PC-3 (cell line): ENCODE measurements around the gene A3GALT2. TPM values are rescaled to one million over a fixed set of nuclear protein-coding genes. Genes with fewer than 3 reads are reported as not detected.

ENCODE experiments used
- ATAC-seq: fragments of 200-7000 bp; cut with Tn5 transposase; 2 replicates; pipeline ENCODE4 v1.9.1; 2020; ENCODE audit warnings: mild to moderate bottlenecking, moderate library complexity
- BruUV-seq: library from RNA; stranded (reverse); fragments of 400-500 nt; replicated peaks from 2 replicates; lab custom pipeline; 2021; lab: Mats Ljungman, UMichigan
- CTCF ChIA-PET: fragments of 300-600 bp; sonication (Branson Sonifier 250); formaldehyde crosslinking; loops from one replicate; lab custom pipeline; 2022; ENCODE audit warnings: antibody characterized with exemption; lab: Charles Lee
- POLR2A ChIA-PET: fragments of 300-600 bp; sonication (Branson Sonifier 250); formaldehyde crosslinking; loops from one replicate; lab custom pipeline; 2022; ENCODE audit warnings: antibody characterized with exemption; ENCODE audit not compliant: unreplicated experiment; lab: Charles Lee
- DNase-seq: peaks from one replicate; pipeline ENCODE4 v3.0.0-alpha.2; 2015
- H2AFZ ChIP-seq: fragments of 300-600 bp; sonication (generic); 2 replicates; pipeline ENCODE4 v1.6.0; 2016; ENCODE audit warnings: antibody characterized with exemption, low read length
- H3F3A ChIP-seq: fragments of 300-600 bp; sonication (generic); one replicate; pipeline ENCODE4 v1.6.0; 2017; ENCODE audit warnings: antibody characterized with exemption, low read length, control low read depth, mild to moderate bottlenecking; ENCODE audit not compliant: unreplicated experiment
- H3K27ac ChIP-seq: fragments of 300-600 bp; sonication (generic); 2 replicates; pipeline ENCODE4 v1.5.1; 2016; ENCODE audit warnings: mild to moderate bottlenecking, low read length
- H3K27me3 ChIP-seq: fragments of 300-600 bp; sonication (generic); 2 replicates; pipeline ENCODE4 v1.6.1; 2016; ENCODE audit warnings: low read length, mixed read lengths
- H3K36me3 ChIP-seq: fragments of 300-600 bp; sonication (generic); 2 replicates; pipeline ENCODE4 v1.6.1; 2016; ENCODE audit warnings: low read depth, mixed run types, low read length, mixed read lengths
- H3K4me1 ChIP-seq: fragments of 300-600 bp; sonication (generic); 2 replicates; pipeline ENCODE4 v1.5.1; 2016; ENCODE audit warnings: low read length; ENCODE audit not compliant: insufficient read depth
- H3K4me2 ChIP-seq: fragments of 300-600 bp; sonication (generic); 2 replicates; pipeline ENCODE4 v1.6.0; 2016; ENCODE audit warnings: low read length
- H3K4me3 ChIP-seq: fragments of 300-600 bp; sonication (generic); 2 replicates; pipeline ENCODE4 v1.5.1; 2016; ENCODE audit warnings: mild to moderate bottlenecking, low read length, mixed read lengths
- H3K79me2 ChIP-seq: fragments of 300-600 bp; sonication (generic); 2 replicates; pipeline ENCODE4 v1.6.1; 2017; ENCODE audit warnings: low read length, mixed read lengths
- H3K9ac ChIP-seq: fragments of 300-600 bp; sonication (generic); 2 replicates; pipeline ENCODE4 v1.6.0; 2016; ENCODE audit warnings: mild to moderate bottlenecking, low read length
- H3K9me2 ChIP-seq: fragments of 300-600 bp; sonication (generic); replicated peaks from 2 replicates; pipeline ENCODE4 v1.6.1; 2016; ENCODE audit warnings: mixed run types, low read length, mixed read lengths
- H3K9me3 ChIP-seq: fragments of 300-600 bp; sonication (generic); 2 replicates; pipeline ENCODE4 v1.6.1; 2016; ENCODE audit warnings: low read length, mixed read lengths
- H4K20me1 ChIP-seq: fragments of 300-600 bp; sonication (generic); 2 replicates; pipeline ENCODE4 v1.6.1; 2016; ENCODE audit warnings: low read length, mixed read lengths
- CTCF ChIP-seq: fragments of 300-600 bp; sonication (generic); conservative IDR thresholded peaks from 2 replicates; pipeline ENCODE4 v1.5.1; 2017; ENCODE audit warnings: antibody characterized with exemption, low read depth, mild to moderate bottlenecking, low read length
- EZH2 ChIP-seq: fragments of 300-600 bp; sonication (generic); IDR thresholded peaks from one replicate; pipeline ENCODE4 v1.6.1; 2017; ENCODE audit warnings: antibody characterized with exemption, mild to moderate bottlenecking, low read length; ENCODE audit not compliant: unreplicated experiment
- EZH2phosphoT487 ChIP-seq: fragments of 300-600 bp; sonication (generic); IDR thresholded peaks from 2 replicates; pipeline ENCODE4 v1.6.1; 2018; ENCODE audit warnings: mild to moderate bottlenecking, antibody characterized with exemption, low read length, borderline replicate concordance
- intact Hi-C: fragments of 100-400 bp; cut with micrococcal nuclease; formaldehyde crosslinking; loops from 2 replicates; pipeline ENCODE4 v1.9.0; 2023
- total RNA-seq: library from RNA; depleted of rRNA; stranded (reverse); fragments of >200 nt; gene quantifications from 2 replicates; pipeline ENCODE4 v1.2.3, GENCODE V29; 2014

The A3GALT2 gene
- total RNA-seq, 1 experiment from 2014 or later: not detected

- Histone ChIP-seq H3K9ac (no peak overlapping the region), H3K4me3 (no peak overlapping the region), H3K9me3 (no peaks in the 10 kb centered on the region), H3F3A (no peaks in the 10 kb centered on the region), H2AFZ (no peak overlapping the region), H4K20me1 (no peaks in the 10 kb centered on the region), H3K4me1 (peaks cover 10% of the 10 kb centered on the region), H3K27ac (no peak overlapping the region), H3K27me3 (no peaks in the 10 kb centered on the region), H3K4me2 (no peak overlapping the region), H3K36me3 (no peaks in the 10 kb centered on the region), H3K9me2 (no peaks in the 10 kb centered on the region), H3K79me2 (no peaks in the 10 kb centered on the region)
- DNase-seq (no peak), ATAC-seq (no peak)
- CTCF ChIA-PET: no interaction called here
- BruUV-seq: no TSS peak
- POLR2A ChIA-PET: no interaction called here
- no peak for TF ChIP-seq EZH2
- no peak for TF ChIP-seq CTCF
- TF ChIP-seq EZH2phosphoT487: no peak
- intact Hi-C loops: no loop called here
Measured at GRCh38 chr1:33314416-33314815, 6.5 kb downstream of the A3GALT2 start.

- Histone ChIP-seq H3K9me2 (no peaks in the 10 kb centered on the region), H3F3A (no peaks in the 10 kb centered on the region), H3K79me2 (no peaks in the 10 kb centered on the region), H3K36me3 (no peaks in the 10 kb centered on the region), H3K27ac (no peak overlapping the region), H3K4me3 (no peak overlapping the region), H2AFZ (no peak overlapping the region), H3K4me2 (no peak overlapping the region), H3K4me1 (no peaks in the 10 kb centered on the region), H3K9me3 (no peaks in the 10 kb centered on the region), H3K9ac (no peak overlapping the region), H4K20me1 (no peaks in the 10 kb centered on the region), H3K27me3 (no peaks in the 10 kb centered on the region)
- BruUV-seq: no TSS peak
- intact Hi-C loops: no loop called here
- CTCF ChIA-PET: no interaction called here
- POLR2A ChIA-PET: no interaction called here
- ATAC-seq (no peak), DNase-seq (no peak)
- TF ChIP-seq CTCF (no peak), EZH2 (no peak), EZH2phosphoT487 (no peak)
Measured at GRCh38 chr1:33312413-33312749, 8.5 kb downstream of the A3GALT2 start.

GRCh38 chr1:33311706-33312412, 9.0 kb downstream of the A3GALT2 start:
- intact Hi-C loops: no loop called here
- Histone ChIP-seq H3K4me3 (no peak overlapping the region), H3K4me1 (no peaks in the 10 kb centered on the region), H3K27me3 (no peaks in the 10 kb centered on the region), H2AFZ (no peak overlapping the region), H4K20me1 (no peaks in the 10 kb centered on the region), H3K9ac (no peak overlapping the region), H3K27ac (no peak overlapping the region), H3K9me2 (no peaks in the 10 kb centered on the region), H3F3A (no peaks in the 10 kb centered on the region), H3K9me3 (no peaks in the 10 kb centered on the region), H3K79me2 (no peaks in the 10 kb centered on the region), H3K4me2 (no peak overlapping the region), H3K36me3 (no peaks in the 10 kb centered on the region)
- no TSS peak for BruUV-seq
- TF ChIP-seq EZH2 (no peak), EZH2phosphoT487 (no peak), CTCF (no peak)
- ChIA-PET CTCF (no interaction called here), POLR2A (no interaction called here)
- no peak for ATAC-seq
- DNase-seq: no peak
